ENCODE data around the gene LZTS2.
A peak's percentile ranks its signal among the peaks of the same experiment; 100 is the strongest.

DNA sequence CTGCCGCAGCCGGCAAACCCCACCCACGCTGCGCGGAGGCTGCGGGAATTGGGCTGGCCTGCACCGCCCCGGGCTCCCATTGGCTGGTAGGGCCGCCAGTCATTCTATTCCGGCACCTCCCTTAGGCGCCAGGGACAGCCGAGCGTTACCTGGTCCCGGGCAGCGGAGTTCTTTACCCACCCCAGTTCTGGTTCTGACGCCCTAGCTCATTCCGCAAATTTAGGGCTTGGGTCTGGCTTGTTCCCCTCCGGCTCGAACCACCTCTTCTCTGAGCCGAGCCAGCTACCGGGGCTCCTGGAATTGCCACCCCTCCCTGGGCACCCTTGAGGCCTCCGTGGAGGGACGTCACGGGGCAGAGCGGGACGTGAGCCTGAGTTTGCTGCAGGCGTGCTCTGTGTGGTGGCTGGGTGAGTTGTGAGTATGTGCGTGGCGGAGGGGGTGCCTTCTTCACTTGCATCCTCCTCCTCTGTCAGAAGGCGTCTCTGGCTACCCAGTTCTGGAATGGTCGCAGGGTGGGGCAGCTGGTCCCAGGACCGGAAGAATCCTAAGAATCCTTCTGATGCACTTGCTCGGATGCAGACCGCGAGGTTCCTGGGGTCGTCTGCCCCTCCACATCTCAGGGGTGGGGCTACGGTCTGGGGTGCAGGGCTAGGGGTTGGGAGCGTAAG is 31.7 kb downstream of the LZTS2 start, which contains the start of the genes PDZD7 and SFXN3:
- TF ChIP-seq MAZ (IDR thresholded peaks at IDR 0.05; ENCODE audit: borderline replicate concordance, low read depth, low read length), result no peak
- TF ChIP-seq RAD21 (IDR thresholded peaks at IDR 0.05; ENCODE audit: low read length), result no peak
- peak; percentile 13; the same call in 1 of the 2 replicates for TF ChIP-seq POLR2A (IDR thresholded peaks at IDR 0.05; ENCODE audit: low read depth, low read length)
- no peak for TF ChIP-seq SMC3 (IDR thresholded peaks at IDR 0.05; ENCODE audit: low read depth, low read length)
- TF ChIP-seq, protein P1, sequence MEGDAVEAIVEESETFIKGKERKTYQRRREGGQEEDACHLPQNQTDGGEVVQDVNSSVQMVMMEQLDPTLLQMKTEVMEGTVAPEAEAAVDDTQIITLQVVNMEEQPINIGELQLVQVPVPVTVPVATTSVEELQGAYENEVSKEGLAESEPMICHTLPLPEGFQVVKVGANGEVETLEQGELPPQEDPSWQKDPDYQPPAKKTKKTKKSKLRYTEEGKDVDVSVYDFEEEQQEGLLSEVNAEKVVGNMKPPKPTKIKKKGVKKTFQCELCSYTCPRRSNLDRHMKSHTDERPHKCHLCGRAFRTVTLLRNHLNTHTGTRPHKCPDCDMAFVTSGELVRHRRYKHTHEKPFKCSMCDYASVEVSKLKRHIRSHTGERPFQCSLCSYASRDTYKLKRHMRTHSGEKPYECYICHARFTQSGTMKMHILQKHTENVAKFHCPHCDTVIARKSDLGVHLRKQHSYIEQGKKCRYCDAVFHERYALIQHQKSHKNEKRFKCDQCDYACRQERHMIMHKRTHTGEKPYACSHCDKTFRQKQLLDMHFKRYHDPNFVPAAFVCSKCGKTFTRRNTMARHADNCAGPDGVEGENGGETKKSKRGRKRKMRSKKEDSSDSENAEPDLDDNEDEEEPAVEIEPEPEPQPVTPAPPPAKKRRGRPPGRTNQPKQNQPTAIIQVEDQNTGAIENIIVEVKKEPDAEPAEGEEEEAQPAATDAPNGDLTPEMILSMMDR (conservative IDR thresholded peaks at IDR 0.05; ENCODE audit: low read depth, low read length), result no peak
- no peak for TF ChIP-seq CEBPB (IDR thresholded peaks at IDR 0.05; ENCODE audit: low read depth, low read length)
- no peak for TF ChIP-seq MXI1 (IDR thresholded peaks at IDR 0.05; ENCODE audit: borderline replicate concordance, low read depth, low read length)
- TF ChIP-seq, protein P2, sequence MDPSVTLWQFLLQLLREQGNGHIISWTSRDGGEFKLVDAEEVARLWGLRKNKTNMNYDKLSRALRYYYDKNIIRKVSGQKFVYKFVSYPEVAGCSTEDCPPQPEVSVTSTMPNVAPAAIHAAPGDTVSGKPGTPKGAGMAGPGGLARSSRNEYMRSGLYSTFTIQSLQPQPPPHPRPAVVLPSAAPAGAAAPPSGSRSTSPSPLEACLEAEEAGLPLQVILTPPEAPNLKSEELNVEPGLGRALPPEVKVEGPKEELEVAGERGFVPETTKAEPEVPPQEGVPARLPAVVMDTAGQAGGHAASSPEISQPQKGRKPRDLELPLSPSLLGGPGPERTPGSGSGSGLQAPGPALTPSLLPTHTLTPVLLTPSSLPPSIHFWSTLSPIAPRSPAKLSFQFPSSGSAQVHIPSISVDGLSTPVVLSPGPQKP (IDR thresholded peaks at IDR 0.05; ENCODE audit: borderline replicate concordance, low read depth, low read length), result no peak

All from IMR-90 (cell line).